Measurements from ENCODE around the gene HDC. TPM values are rescaled to one million over a fixed set of nuclear protein-coding genes. Genes with fewer than 3 reads are reported as not detected.

Gene HDC
- total RNA-seq, 1 donor, result not detected

GRCh38 chr15:50235794-50236193 is 29.7 kb downstream of the HDC start:
- no peaks in the 10 kb centered on the region for H3K36me3 ChIP-seq (ENCODE audit: insufficient read depth, low read length)
- H3K27ac ChIP-seq (ENCODE audit: low read depth, low read length), result no peak overlapping the region
- H4K20me1 ChIP-seq (ENCODE audit: insufficient read depth, low read length), result no peaks in the 10 kb centered on the region
- TF ChIP-seq CTCF (IDR thresholded peaks at IDR 0.05; ENCODE audit: extremely low read depth, low read depth, low read length), result no peak
- no peaks in the 10 kb centered on the region for H3K27me3 ChIP-seq (ENCODE audit: insufficient read depth, low read length)
- DNase-seq (ENCODE audit: insufficient read length, low spot score, missing footprints), result no peak
- H3K9me3 ChIP-seq (ENCODE audit: low read depth, low read length), result no peaks in the 10 kb centered on the region
- H3K4me2 ChIP-seq (ENCODE audit: insufficient read depth, low read length), result no peak overlapping the region
- H3K4me3 ChIP-seq (ENCODE audit: insufficient read depth, low read length), result no peak overlapping the region
- H3K79me2 ChIP-seq (ENCODE audit: insufficient read depth, low read length), result no peaks in the 10 kb centered on the region
- H3K4me1 ChIP-seq (ENCODE audit: insufficient read depth, low read length), result no peaks in the 10 kb centered on the region
- no peak overlapping the region for H2AFZ ChIP-seq (ENCODE audit: low read length)

- no peaks in the 10 kb centered on the region for H3K79me2 ChIP-seq (ENCODE audit: insufficient read depth, low read length)
- no peak overlapping the region for H3K4me2 ChIP-seq (ENCODE audit: insufficient read depth, low read length)
- no peak for DNase-seq (ENCODE audit: insufficient read length, low spot score, missing footprints)
- H3K27me3 ChIP-seq (ENCODE audit: insufficient read depth, low read length), result no peaks in the 10 kb centered on the region
- no peak overlapping the region for H3K27ac ChIP-seq (ENCODE audit: low read depth, low read length)
- no peak overlapping the region for H2AFZ ChIP-seq (ENCODE audit: low read length)
- H3K4me1 ChIP-seq (ENCODE audit: insufficient read depth, low read length), result no peaks in the 10 kb centered on the region
- no peaks in the 10 kb centered on the region for H3K36me3 ChIP-seq (ENCODE audit: insufficient read depth, low read length)
- no peaks in the 10 kb centered on the region for H3K9me3 ChIP-seq (ENCODE audit: low read depth, low read length)
- TF ChIP-seq CTCF (IDR thresholded peaks at IDR 0.05; ENCODE audit: extremely low read depth, low read depth, low read length), result no peak
- no peak overlapping the region for H3K4me3 ChIP-seq (ENCODE audit: insufficient read depth, low read length)
- H4K20me1 ChIP-seq (ENCODE audit: insufficient read depth, low read length), result no peaks in the 10 kb centered on the region
Measured at GRCh38 chr15:50234764-50235163, 30.8 kb downstream of the HDC start.

GRCh38 chr15:50233192-50233736 is 32.3 kb downstream of the HDC start:
- Histone ChIP-seq H4K20me1 (ENCODE audit: insufficient read depth, low read length) (no peaks in the 10 kb centered on the region), H2AFZ (ENCODE audit: low read length) (no peak overlapping the region), H3K36me3 (ENCODE audit: insufficient read depth, low read length) (no peaks in the 10 kb centered on the region), H3K4me3 (ENCODE audit: insufficient read depth, low read length) (no peak overlapping the region), H3K79me2 (ENCODE audit: insufficient read depth, low read length) (no peaks in the 10 kb centered on the region), H3K4me2 (ENCODE audit: insufficient read depth, low read length) (no peak overlapping the region), H3K27me3 (ENCODE audit: insufficient read depth, low read length) (no peaks in the 10 kb centered on the region), H3K9me3 (ENCODE audit: low read depth, low read length) (no peaks in the 10 kb centered on the region), H3K27ac (ENCODE audit: low read depth, low read length) (no peak overlapping the region), H3K4me1 (ENCODE audit: insufficient read depth, low read length) (no peaks in the 10 kb centered on the region)
- no peak for TF ChIP-seq CTCF (IDR thresholded peaks at IDR 0.05; ENCODE audit: extremely low read depth, low read depth, low read length)
- DNase-seq (ENCODE audit: insufficient read length, low spot score, missing footprints), result no peak

- H4K20me1 ChIP-seq (ENCODE audit: insufficient read depth, low read length), result no peaks in the 10 kb centered on the region
- no peaks in the 10 kb centered on the region for H3K9me3 ChIP-seq (ENCODE audit: low read depth, low read length)
- no peak overlapping the region for H3K4me3 ChIP-seq (ENCODE audit: insufficient read depth, low read length)
- no peaks in the 10 kb centered on the region for H3K36me3 ChIP-seq (ENCODE audit: insufficient read depth, low read length)
- H2AFZ ChIP-seq (ENCODE audit: low read length), result no peak overlapping the region
- H3K27me3 ChIP-seq (ENCODE audit: insufficient read depth, low read length), result no peaks in the 10 kb centered on the region
- DNase-seq (ENCODE audit: insufficient read length, low spot score, missing footprints), result no peak
- H3K4me2 ChIP-seq (ENCODE audit: insufficient read depth, low read length), result no peak overlapping the region
- no peak overlapping the region for H3K27ac ChIP-seq (ENCODE audit: low read depth, low read length)
- H3K79me2 ChIP-seq (ENCODE audit: insufficient read depth, low read length), result no peaks in the 10 kb centered on the region
- no peak for TF ChIP-seq CTCF (IDR thresholded peaks at IDR 0.05; ENCODE audit: extremely low read depth, low read depth, low read length)
- no peaks in the 10 kb centered on the region for H3K4me1 ChIP-seq (ENCODE audit: insufficient read depth, low read length)
Measured at GRCh38 chr15:50232791-50233190, 32.7 kb downstream of the HDC start.
